NCI-H526 treated with DMSO at 0.1 percent for 48 hours (cell line): ENCODE data around the gene IRF2BP2.
"Not testable (repeated sequence)": the region's sequence is repeated elsewhere in the genome, so short reads cannot be mapped to it uniquely, and the experiment has no call there.

Source experiments
- DNase-seq: peaks from one replicate; lab custom pipeline; 2025; lab: John Stamatoyannopoulos, UW

IRF2BP2 gene

GRCh38 chr1:234601301-234602017 is 8.5 kb downstream of the IRF2BP2 start:
- peak; percentile 30 for DNase-seq

GRCh38 chr1:234600418-234601281 is 9.3 kb downstream of the IRF2BP2 start:
- DNase-seq = peak; percentile 58

GRCh38 chr1:234599617-234600417 is 10.2 kb downstream of the IRF2BP2 start:
- peak; percentile 60 for DNase-seq

- DNase-seq = no peak
Measured at GRCh38 chr1:234598974-234599616, 10.9 kb downstream of the IRF2BP2 start.

GRCh38 chr1:234597894-234598293 is 12.1 kb downstream of the IRF2BP2 start:
- DNase-seq = peak; percentile 25

- DNase-seq = no peak
Measured at GRCh38 chr1:234595899-234596298, 14.1 kb downstream of the IRF2BP2 start.

GRCh38 chr1:234594575-234594974 is 15.4 kb downstream of the IRF2BP2 start:
- DNase-seq = not testable (repeated sequence)

GRCh38 chr1:234593771-234594504 is 16.0 kb downstream of the IRF2BP2 start:
- DNase-seq = no peak

GRCh38 chr1:234593109-234593508 is 16.9 kb downstream of the IRF2BP2 start:
- DNase-seq = no peak

GRCh38 chr1:234592240-234592639 is 17.7 kb downstream of the IRF2BP2 start:
- no peak for DNase-seq

GRCh38 chr1:234591131-234591530 is 18.8 kb downstream of the IRF2BP2 start:
- no peak for DNase-seq

- DNase-seq = no peak
Measured at GRCh38 chr1:234589854-234590620, 19.9 kb downstream of the IRF2BP2 start.

GRCh38 chr1:234589064-234589800 is 20.7 kb downstream of the IRF2BP2 start:
- no peak for DNase-seq

- no peak for DNase-seq
Measured at GRCh38 chr1:234588386-234588785, 21.6 kb downstream of the IRF2BP2 start.

- no peak for DNase-seq
Measured at GRCh38 chr1:234586892-234587485, 23.0 kb downstream of the IRF2BP2 start.

GRCh38 chr1:234586304-234586703 is 23.7 kb downstream of the IRF2BP2 start:
- DNase-seq = no peak

GRCh38 chr1:234585330-234586055 is 24.5 kb downstream of the IRF2BP2 start:
- no peak for DNase-seq

GRCh38 chr1:234584926-234585325 is 25.1 kb downstream of the IRF2BP2 start:
- DNase-seq = no peak

GRCh38 chr1:234584420-234584805 is 25.6 kb downstream of the IRF2BP2 start:
- no peak for DNase-seq
